Kidney epithelial cell (primary cell): Measurements from ENCODE around the gene PPP2R3B. TPM values are rescaled to one million over a fixed set of nuclear protein-coding genes. Genes with fewer than 3 reads are reported as not detected.

Experiments used
- DNase-seq: peaks from one replicate; pipeline ENCODE4 v3.0.0-alpha.2; 2010; ENCODE audit warnings: low read depth
- H3K27me3 ChIP-seq: 2 replicates; pipeline ENCODE4 v1.6.0; 2011; ENCODE audit warnings: low read length; ENCODE audit not compliant: control insufficient read depth, insufficient read depth
- H3K36me3 ChIP-seq: 2 replicates; pipeline ENCODE4 v1.5.1; 2011; ENCODE audit warnings: low read length; ENCODE audit not compliant: control insufficient read depth, insufficient read depth
- H3K4me3 ChIP-seq: 2 replicates; pipeline ENCODE4 v1.5.1; 2011; ENCODE audit warnings: low read depth, mild to moderate bottlenecking, control low read depth, low read length
- CTCF ChIP-seq: IDR thresholded peaks from 2 replicates; pipeline ENCODE4 v1.5.1; 2011; ENCODE audit warnings: mild to moderate bottlenecking, moderate library complexity, low read length, control low read depth, inconsistent platforms; ENCODE audit not compliant: insufficient read depth, poor library complexity, severe bottlenecking
- total RNA-seq: library from RNA; depleted of rRNA; stranded (reverse); fragments of >200 nt; gene quantifications from 2 replicates; pipeline ENCODE4 v1.2.3, GENCODE V29; 2015

PPP2R3B gene
- total RNA-seq, 1 donor from 2014 or later, result 17.7 TPM

- Histone ChIP-seq H3K4me3 (no peak overlapping the region), H3K36me3 (no peaks in the 10 kb centered on the region), H3K27me3 (peaks cover 12% of the 10 kb centered on the region)
- no peak for TF ChIP-seq CTCF
- no peak for DNase-seq
Measured at GRCh38 chrX:431492-432111, 44.9 kb upstream of the PPP2R3B start.

GRCh38 chrX:431056-431455 is 44.3 kb upstream of the PPP2R3B start:
- peaks cover 12% of the 10 kb centered on the region for H3K27me3 ChIP-seq
- no peak overlapping the region for H3K4me3 ChIP-seq
- H3K36me3 ChIP-seq, result no peaks in the 10 kb centered on the region
- no peak for TF ChIP-seq CTCF
- DNase-seq, result no peak

GRCh38 chrX:429266-429825 is 42.6 kb upstream of the PPP2R3B start:
- no peak for TF ChIP-seq CTCF
- Histone ChIP-seq H3K4me3 (no peak overlapping the region), H3K27me3 (peaks cover 12% of the 10 kb centered on the region), H3K36me3 (no peaks in the 10 kb centered on the region)
- DNase-seq, result no peak

GRCh38 chrX:427812-428725 is 41.4 kb upstream of the PPP2R3B start:
- H3K36me3 ChIP-seq, result no peaks in the 10 kb centered on the region
- no peak for TF ChIP-seq CTCF
- H3K27me3 ChIP-seq, result peaks cover 12% of the 10 kb centered on the region
- no peak for DNase-seq
- no peak overlapping the region for H3K4me3 ChIP-seq

GRCh38 chrX:426881-427280 is 40.2 kb upstream of the PPP2R3B start:
- Histone ChIP-seq H3K36me3 (no peaks in the 10 kb centered on the region), H3K27me3 (peaks cover 16% of the 10 kb centered on the region), H3K4me3 (no peak overlapping the region)
- no peak for DNase-seq
- no peak for TF ChIP-seq CTCF
